ENCODE data around the gene CNNM1. TPM values are rescaled to one million over a fixed set of nuclear protein-coding genes. Genes with fewer than 3 reads are reported as not detected.

CNNM1 gene
- total RNA-seq, 1 experiment from 2014 or later = 3.0 TPM

Other genes with a start within 250 kb of the CNNM1 start
- 0.06 and 0.54 TPM in 2 replicates for gene HPSE2, start 93.5 kb upstream of the CNNM1 start, total RNA-seq (2014; rRNA removed; shearing (Covaris generic))
- gene GOT1, start 101.3 kb downstream of the CNNM1 start, total RNA-seq (2014; rRNA removed; shearing (Covaris generic)) = 37.7 and 38.8 TPM in 2 replicates
- gene NKX2-3, start 203.6 kb downstream of the CNNM1 start, total RNA-seq (2014; rRNA removed; shearing (Covaris generic)) = 0.17 TPM in 1 of 2 replicates, not detected in the other

Measured in Daoy (cell line).